Aorta (tissue), 5 donors: Measurements from ENCODE around the gene FBN2. TPM values are rescaled to one million over a fixed set of nuclear protein-coding genes. Genes with fewer than 3 reads are reported as not detected.
"Not testable (repeated sequence)": the region's sequence is repeated elsewhere in the genome, so short reads cannot be mapped to it uniquely, and the experiment has no call there.

Experiments used
- ATAC-seq: fragments of 200-7000 bp; cut with Tn5 transposase; one replicate; pipeline ENCODE4 v1.9.1; 2022; ENCODE audit warnings: moderate library complexity; ENCODE audit not compliant: low FRiP score
- DNase-seq, 2 donors: peaks; one replicate each; pipeline ENCODE4 v3.0.0-alpha.2; 2020
- H3K27ac ChIP-seq, 2 donors: one replicate each; pipeline ENCODE4 v1.5.1; 2013; ENCODE audit warnings: low read length in 2 of 2, mild to moderate bottlenecking in 2 of 2, moderate library complexity in 2 of 2, control low read depth in 1 of 2, inconsistent platforms in 1 of 2, low read depth in 1 of 2
- H3K27me3 ChIP-seq, 2 donors: one replicate each; pipeline ENCODE4 v1.6.1; 2013; ENCODE audit warnings: control low read depth in 1 of 2, low read length in 1 of 2, mild to moderate bottlenecking in 1 of 2, moderate library complexity in 1 of 2; ENCODE audit not compliant: insufficient read depth in 2 of 2, control insufficient read depth in 1 of 2
- H3K36me3 ChIP-seq, 2 donors: one replicate each; pipeline ENCODE4 v1.6.1; 2013; ENCODE audit warnings: control low read depth in 1 of 2, low read length in 1 of 2, mild to moderate bottlenecking in 1 of 2; ENCODE audit not compliant: insufficient read depth in 2 of 2, control insufficient read depth in 1 of 2
- H3K4me1 ChIP-seq, 2 donors: one replicate each; pipeline ENCODE4 v1.6.1; 2013; ENCODE audit warnings: low read length in 2 of 2, control low read depth in 1 of 2, mild to moderate bottlenecking in 1 of 2, moderate library complexity in 1 of 2; ENCODE audit not compliant: insufficient read depth in 2 of 2, control insufficient read depth in 1 of 2
- H3K4me3 ChIP-seq, 2 donors: one replicate each; pipeline ENCODE4 v1.5.1; 2013; ENCODE audit warnings: low read length in 2 of 2, control low read depth in 1 of 2, mild to moderate bottlenecking in 1 of 2
- H3K9me3 ChIP-seq: one replicate; pipeline ENCODE4 v1.6.1; 2013; ENCODE audit warnings: mild to moderate bottlenecking, low read length; ENCODE audit not compliant: control insufficient read depth
- WGBS, 2 donors: extraction: QIAGEN DNeasy Blood & Tissue Kit; methylation state at CpG; one replicate each; pipeline ENCODE4 v1.1.7; 2013; 5-methylcytosine and 5-hydroxymethylcytosine counted together
- intact Hi-C, 2 donors: fragments of 100-400 bp; cut with DNase I; formaldehyde crosslinking; loops; one replicate each; pipeline versions ENCODE4 v1.14.2 to v1.15.0; 2022
- polyA plus RNA-seq, 2 donors: library from polyadenylated mRNA; stranded (reverse); fragments of 200-250 nt; gene quantifications; one replicate each; pipeline ENCODE4 v1.2.3, GENCODE V29; 2013
- total RNA-seq, 2 donors: library from RNA; stranded (reverse); fragmentation: NEBNext Ultra II Directional; extraction: Animal tissue kit (Norgen Biotek cat#: 25700); gene quantifications; one replicate each; pipeline ENCODE4 v1.2.1, GENCODE V29; 2021
- donor health status: healthy with polysubstance abuse.
- donor health status: Bipolar disorder and iron deficiency.
- donor health status: DM: no; HTN: no; CAD: no.
- donor health status: DM: no; HTN: no; CAD: no.
- donor health status: DM: yes; HTN: yes; CAD: no.

FBN2 gene
- total and polyA plus RNA-seq, 4 donors: 0.25 to 1.5 (median 0.84) TPM; not detected in 1

- no peaks in the 10 kb centered on the region for H3K9me3 ChIP-seq
- no peaks in the 10 kb centered on the region for H3K36me3 ChIP-seq
- ATAC-seq (no peak), DNase-seq (no peak)
- H3K4me3 ChIP-seq: no peak overlapping the region
- intact Hi-C loops: no loop called here
- H3K27me3 ChIP-seq: no peaks in the 10 kb centered on the region
- no peak overlapping the region for H3K27ac ChIP-seq
- peaks cover 0 to 1% of the 10 kb centered on the region in 2 donors for H3K4me1 ChIP-seq
These were observed 11.0 kb downstream of the FBN2 start for GRCh38 chr5:128527077-128527476.

GRCh38 chr5:128522336-128522735, 15.7 kb downstream of the FBN2 start:
- ATAC-seq (no peak), DNase-seq (no peak)
- Histone ChIP-seq H3K27ac (no peak overlapping the region), H3K36me3 (no peaks in the 10 kb centered on the region), H3K4me1 (peaks cover 0 to 1% of the 10 kb centered on the region in 2 donors), H3K4me3 (no peak overlapping the region), H3K9me3 (no peaks in the 10 kb centered on the region), H3K27me3 (no peaks in the 10 kb centered on the region)
- intact Hi-C loops: no loop called here
- WGBS, 2 donors: 60 to 72% methylated on average over 5 of the region's 5 CpGs

GRCh38 chr5:128519827-128520226, 18.2 kb downstream of the FBN2 start:
- Histone ChIP-seq H3K27ac (no peak overlapping the region), H3K27me3 (no peaks in the 10 kb centered on the region), H3K36me3 (no peaks in the 10 kb centered on the region), H3K9me3 (no peaks in the 10 kb centered on the region), H3K4me3 (no peak overlapping the region), H3K4me1 (no peaks in the 10 kb centered on the region)
- 59 to 78% methylated on average over 1 of the region's 1 CpG for WGBS, 2 donors
- DNase-seq (no peak), ATAC-seq (no peak)
- intact Hi-C loops: no loop called here

GRCh38 chr5:128516978-128517377, 21.1 kb downstream of the FBN2 start:
- no peaks in the 10 kb centered on the region for H3K36me3 ChIP-seq
- ATAC-seq: no peak
- H3K4me3 ChIP-seq: no peak overlapping the region
- H3K27ac ChIP-seq: no peak overlapping the region
- WGBS, 2 donors: 62 to 70% methylated on average over 1 of the region's 1 CpG
- H3K9me3 ChIP-seq: no peaks in the 10 kb centered on the region
- intact Hi-C loops: no loop called here
- no peaks in the 10 kb centered on the region for H3K27me3 ChIP-seq
- no peak for DNase-seq
- H3K4me1 ChIP-seq: no peaks in the 10 kb centered on the region

GRCh38 chr5:128513806-128514205, 24.2 kb downstream of the FBN2 start:
- H3K36me3 ChIP-seq: no peaks in the 10 kb centered on the region
- WGBS, 2 donors: 0 to 7% methylated on average over 1 of the region's 1 CpG
- H3K4me1 ChIP-seq: no peaks in the 10 kb centered on the region
- no peak overlapping the region for H3K4me3 ChIP-seq
- no peaks in the 10 kb centered on the region for H3K27me3 ChIP-seq
- H3K9me3 ChIP-seq: no peaks in the 10 kb centered on the region
- H3K27ac ChIP-seq: no peak overlapping the region
- no peak for DNase-seq
- no peak for ATAC-seq
- intact Hi-C loops: no loop called here

GRCh38 chr5:128512894-128513293, 25.2 kb downstream of the FBN2 start:
- H3K4me3 ChIP-seq: no peak overlapping the region
- no peak for DNase-seq
- no peaks in the 10 kb centered on the region for H3K36me3 ChIP-seq
- H3K9me3 ChIP-seq: no peaks in the 10 kb centered on the region
- no peaks in the 10 kb centered on the region for H3K27me3 ChIP-seq
- H3K27ac ChIP-seq: no peak overlapping the region
- no peaks in the 10 kb centered on the region for H3K4me1 ChIP-seq
- 55 to 56% methylated on average over 2 of the region's 2 CpGs for WGBS, 2 donors
- no peak for ATAC-seq
- intact Hi-C loops: no loop called here

- H3K4me1 ChIP-seq: no peaks in the 10 kb centered on the region
- H3K4me3 ChIP-seq: no peak overlapping the region
- H3K27me3 ChIP-seq: no peaks in the 10 kb centered on the region
- intact Hi-C loops: no loop called here
- no peaks in the 10 kb centered on the region for H3K9me3 ChIP-seq
- 82 to 87% methylated on average over 2 of the region's 2 CpGs for WGBS, 2 donors
- ATAC-seq: no peak
- no peak overlapping the region for H3K27ac ChIP-seq
- no peak for DNase-seq
- H3K36me3 ChIP-seq: no peaks in the 10 kb centered on the region
These were observed 31.4 kb downstream of the FBN2 start for GRCh38 chr5:128506643-128507042.

- H3K36me3 ChIP-seq, H3K27me3 ChIP-seq, H3K9me3 ChIP-seq, H3K4me1 ChIP-seq, ATAC-seq, H3K27ac ChIP-seq, DNase-seq, intact Hi-C loops, H3K4me3 ChIP-seq: not testable (repeated sequence)
- 93 to 100% methylated on average over 1 of the region's 1 CpG for WGBS, 2 donors
These were observed 34.3 kb downstream of the FBN2 start for GRCh38 chr5:128503727-128504126.

GRCh38 chr5:128498844-128499455, 39.1 kb downstream of the FBN2 start:
- Histone ChIP-seq H3K4me1 (no peaks in the 10 kb centered on the region), H3K9me3 (peaks cover 1% of the 10 kb centered on the region), H3K4me3 (no peak overlapping the region), H3K36me3 (no peaks in the 10 kb centered on the region), H3K27me3 (no peaks in the 10 kb centered on the region), H3K27ac (no peak overlapping the region)
- no peak for DNase-seq
- intact Hi-C loops: loop anchor here in 1 of 2 donors (10.0 kb wide), 1 partner anchor 284 kb away; no protein-coding TSS in a partner anchor
- WGBS, 2 donors: 37 to 38% methylated on average over 5 of the region's 5 CpGs
- ATAC-seq: no peak
